ENCODE measurements around the gene TMED6. TPM values are rescaled to one million over a fixed set of nuclear protein-coding genes. Genes with fewer than 3 reads are reported as not detected.
A peak's percentile ranks its signal among the peaks of the same experiment; 100 is the strongest.
"Not testable (repeated sequence)": the region's sequence is repeated elsewhere in the genome, so short reads cannot be mapped to it uniquely, and the experiment has no call there.

The TMED6 gene
- total RNA-seq, 2 donors from 2014 or later: 23.1 to 62.8 TPM

DNA sequence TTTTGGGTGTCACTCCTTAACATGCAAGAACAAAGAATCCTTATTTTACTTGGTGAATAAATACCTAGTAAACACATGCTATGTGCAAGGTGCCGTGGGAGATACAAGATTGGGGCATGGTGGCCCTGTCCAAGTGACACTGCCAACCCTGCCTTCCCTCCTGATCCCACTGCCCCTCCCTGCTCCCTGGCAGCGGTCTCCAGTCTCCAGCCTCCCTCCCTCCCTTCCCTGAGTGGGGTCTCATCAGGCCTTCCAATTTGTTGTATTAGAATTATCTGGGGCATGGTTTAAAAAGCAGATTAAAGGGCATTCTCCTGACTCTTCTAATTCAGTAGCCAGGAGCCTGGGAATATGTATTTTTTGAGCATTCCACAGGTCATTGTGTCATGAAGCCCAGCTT lies 12.5 kb upstream of the TMED6 start:
- 87 to 93% methylated on average over 2 of the region's 2 CpGs for WGBS, 2 donors

DNA sequence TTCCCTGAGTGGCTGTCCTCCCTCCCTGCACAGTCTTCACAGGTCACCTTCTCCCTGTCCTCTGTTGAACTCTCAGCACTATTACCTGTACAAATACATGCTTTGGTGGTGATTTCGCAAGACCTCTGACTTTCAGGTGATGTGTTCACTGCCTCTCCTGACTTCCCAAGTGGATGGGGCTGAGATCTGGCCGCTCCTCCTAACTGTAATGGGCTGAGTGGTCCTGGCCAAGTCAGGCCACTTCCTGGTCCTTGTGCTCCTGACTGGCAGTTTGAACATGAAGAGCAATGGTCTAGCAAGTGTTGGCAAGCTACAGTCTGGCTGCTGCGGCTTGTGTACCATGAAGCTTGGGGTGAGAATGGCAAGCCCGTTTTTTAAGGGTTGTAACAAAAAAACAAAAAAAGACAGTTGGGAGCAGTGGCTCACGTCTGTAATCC lies 11.7 kb upstream of the TMED6 start:
- Histone ChIP-seq H3K36me3 (replicated peaks in 1 of 2; ENCODE audit: insufficient read depth in 1 of 2, low read depth in 2 of 2) (peaks cover 0 to 22% of the 10 kb centered on the region in 2 donors), H3K4me3 (no peak overlapping the region), H3K27ac (no peak overlapping the region), H3K4me1 (no peaks in the 10 kb centered on the region), H3K9me3 (no peaks in the 10 kb centered on the region), H3K27me3 (no peaks in the 10 kb centered on the region)
- no peak for DNase-seq
- ATAC-seq: peak; percentile 21
- intact Hi-C loops (cut with DNase I): no loop called here
- WGBS, 2 donors: 92% methylated on average over 5 of the region's 5 CpGs
- TF ChIP-seq, protein P1, sequence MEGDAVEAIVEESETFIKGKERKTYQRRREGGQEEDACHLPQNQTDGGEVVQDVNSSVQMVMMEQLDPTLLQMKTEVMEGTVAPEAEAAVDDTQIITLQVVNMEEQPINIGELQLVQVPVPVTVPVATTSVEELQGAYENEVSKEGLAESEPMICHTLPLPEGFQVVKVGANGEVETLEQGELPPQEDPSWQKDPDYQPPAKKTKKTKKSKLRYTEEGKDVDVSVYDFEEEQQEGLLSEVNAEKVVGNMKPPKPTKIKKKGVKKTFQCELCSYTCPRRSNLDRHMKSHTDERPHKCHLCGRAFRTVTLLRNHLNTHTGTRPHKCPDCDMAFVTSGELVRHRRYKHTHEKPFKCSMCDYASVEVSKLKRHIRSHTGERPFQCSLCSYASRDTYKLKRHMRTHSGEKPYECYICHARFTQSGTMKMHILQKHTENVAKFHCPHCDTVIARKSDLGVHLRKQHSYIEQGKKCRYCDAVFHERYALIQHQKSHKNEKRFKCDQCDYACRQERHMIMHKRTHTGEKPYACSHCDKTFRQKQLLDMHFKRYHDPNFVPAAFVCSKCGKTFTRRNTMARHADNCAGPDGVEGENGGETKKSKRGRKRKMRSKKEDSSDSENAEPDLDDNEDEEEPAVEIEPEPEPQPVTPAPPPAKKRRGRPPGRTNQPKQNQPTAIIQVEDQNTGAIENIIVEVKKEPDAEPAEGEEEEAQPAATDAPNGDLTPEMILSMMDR (IDR thresholded peaks at IDR 0.05): no peak
- no peak for TF ChIP-seq POLR2A (IDR thresholded peaks at IDR 0.05)

More for the DNA sequence above, 12.5 kb upstream of the TMED6 start:
- H3K4me1 ChIP-seq: no peaks in the 10 kb centered on the region
- peaks cover 0 to 24% of the 10 kb centered on the region in 2 donors for H3K36me3 ChIP-seq (replicated peaks in 1 of 2; ENCODE audit: insufficient read depth in 1 of 2, low read depth in 2 of 2)
- no peak for ATAC-seq
- H3K27ac ChIP-seq: no peak overlapping the region
- no peak overlapping the region for H3K4me3 ChIP-seq
- intact Hi-C loops (cut with DNase I): no loop called here
- TF ChIP-seq, protein P1 (IDR thresholded peaks at IDR 0.05): no peak
- no peak for TF ChIP-seq POLR2A (IDR thresholded peaks at IDR 0.05)
- no peak for DNase-seq
- no peaks in the 10 kb centered on the region for H3K27me3 ChIP-seq
- H3K9me3 ChIP-seq: no peaks in the 10 kb centered on the region

DNA sequence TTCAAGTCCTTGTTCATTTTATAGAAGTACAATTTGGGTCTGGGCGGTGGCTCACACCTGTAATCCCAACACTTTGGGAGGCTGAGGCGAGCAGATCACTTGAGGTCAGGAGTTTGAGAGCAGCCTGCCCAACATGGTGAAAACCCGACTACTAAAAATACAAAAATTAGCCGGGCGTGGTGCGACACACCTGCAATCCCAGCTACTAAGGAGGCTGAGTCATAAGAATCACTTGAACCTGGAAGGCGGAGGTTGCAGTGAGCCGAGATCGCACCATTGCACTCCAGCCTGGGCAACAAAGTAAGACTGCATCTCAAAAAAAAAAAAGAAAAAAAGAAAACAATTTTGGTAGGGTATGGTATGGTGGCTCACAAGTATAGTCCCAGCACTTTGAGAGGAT lies 8.5 kb upstream of the TMED6 start:
- H3K27me3 ChIP-seq; H3K36me3 ChIP-seq (replicated peaks in 1 of 2; ENCODE audit: insufficient read depth in 1 of 2, low read depth in 2 of 2); H3K4me1 ChIP-seq; DNase-seq; ATAC-seq; H3K27ac ChIP-seq; intact Hi-C loops (cut with DNase I); H3K9me3 ChIP-seq; H3K4me3 ChIP-seq: not testable (repeated sequence)
- 93 to 96% methylated on average over 9 of the region's 9 CpGs for WGBS, 2 donors

DNA sequence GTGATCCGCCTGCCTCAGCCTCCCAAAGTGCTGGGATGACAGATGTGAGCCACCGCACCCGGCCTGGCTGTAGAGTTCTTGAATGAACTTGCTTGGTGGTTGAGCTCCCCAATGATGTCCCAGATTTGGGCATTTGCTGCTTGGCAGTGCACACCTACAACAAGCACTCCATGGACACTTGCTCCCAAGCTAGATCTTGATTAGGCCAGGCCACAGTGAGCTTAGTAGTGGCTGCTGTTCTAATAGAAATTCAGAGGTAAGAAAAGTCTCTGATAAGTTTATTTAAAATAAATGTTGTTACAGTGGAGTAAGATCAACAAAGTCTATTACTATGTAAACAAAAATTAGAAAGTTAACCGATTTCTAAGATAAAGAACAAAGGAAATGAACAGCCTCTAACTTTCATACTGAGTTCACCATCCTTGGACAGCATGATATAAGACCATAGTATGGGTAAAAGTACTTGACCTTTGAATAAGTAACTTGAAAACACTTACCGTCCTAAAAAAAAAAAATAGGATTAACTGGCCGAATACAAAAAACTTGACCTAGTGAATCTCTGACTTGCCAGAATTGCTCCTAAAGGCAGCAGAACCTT lies 951 bp downstream of the TMED6 start:
- H3K27ac ChIP-seq: peak overlapping the region; percentile 32 to 90 (median 79)
- WGBS, 2 donors: 26 to 28% methylated on average over 6 of the region's 6 CpGs
- peak in 3 of 4 donors; percentile 28 to 42 (median 32) for DNase-seq
- H3K27me3 ChIP-seq: no peaks in the 10 kb centered on the region
- H3K36me3 ChIP-seq (replicated peaks in 1 of 2; ENCODE audit: insufficient read depth in 1 of 2, low read depth in 2 of 2): peaks cover 0 to 2% of the 10 kb centered on the region in 2 donors
- TF ChIP-seq, protein P1 (IDR thresholded peaks at IDR 0.05): no peak
- no peak for TF ChIP-seq POLR2A (IDR thresholded peaks at IDR 0.05)
- H3K4me1 ChIP-seq: peaks cover 38% of the 10 kb centered on the region
- intact Hi-C loops (cut with DNase I): no loop called here
- peak; percentile 26 for ATAC-seq
- no peaks in the 10 kb centered on the region for H3K9me3 ChIP-seq
- peak overlapping the region; percentile 40 to 50 for H3K4me3 ChIP-seq

DNA sequence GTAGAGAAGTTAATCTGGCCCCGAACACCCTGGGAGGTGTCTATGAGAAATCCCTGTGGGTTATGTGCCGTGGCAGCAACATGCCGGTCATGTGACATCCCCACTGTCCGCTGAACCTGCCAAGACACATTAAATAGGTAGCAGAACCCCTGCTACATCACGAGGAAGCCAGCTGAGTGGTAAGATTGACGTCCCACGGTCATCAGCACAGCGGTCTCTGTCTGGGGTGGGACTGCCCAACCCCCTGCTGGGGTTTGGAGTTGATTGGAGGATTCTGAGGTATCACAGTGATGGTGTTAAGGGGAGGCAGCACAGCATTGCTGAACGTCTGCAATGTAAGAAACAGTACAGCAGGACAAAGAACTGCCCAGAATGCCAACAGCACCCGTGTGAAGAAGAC lies 2.0 kb downstream of the TMED6 start:
- H3K4me1 ChIP-seq: peaks cover 38% of the 10 kb centered on the region
- ATAC-seq (no peak), DNase-seq (no peak)
- H3K27me3 ChIP-seq: no peaks in the 10 kb centered on the region
- peaks cover 0 to 2% of the 10 kb centered on the region in 2 donors for H3K36me3 ChIP-seq (replicated peaks in 1 of 2; ENCODE audit: insufficient read depth in 1 of 2, low read depth in 2 of 2)
- peak overlapping the region in 2 of 4 donors; percentile 77 to 81 for H3K27ac ChIP-seq
- intact Hi-C loops (cut with DNase I): no loop called here
- TF ChIP-seq, protein P1 (IDR thresholded peaks at IDR 0.05): no peak
- TF ChIP-seq POLR2A (IDR thresholded peaks at IDR 0.05): no peak
- WGBS, 2 donors: 39 to 54% methylated on average over 9 to 10 of the region's 10 CpGs
- H3K9me3 ChIP-seq: no peaks in the 10 kb centered on the region
- no peak overlapping the region for H3K4me3 ChIP-seq
